GM19099 (cell line): Measurements from ENCODE around the gene CBX4.

Source experiments
- POLR2A ChIP-seq: IDR thresholded peaks from 3 replicates; pipeline ENCODE4 v1.6.1; 2011; ENCODE audit warnings: low read depth; ENCODE audit not compliant: insufficient read length; ENCODE audit errors: extremely low read depth

CBX4 gene

GRCh38 chr17:79788455-79788854 lies 50.8 kb downstream of the CBX4 start:
- no peak for TF ChIP-seq POLR2A

GRCh38 chr17:79786930-79787643 lies 52.2 kb downstream of the CBX4 start:
- TF ChIP-seq POLR2A = no peak

GRCh38 chr17:79785900-79786810 lies 53.1 kb downstream of the CBX4 start:
- no peak for TF ChIP-seq POLR2A

GRCh38 chr17:79785017-79785899 lies 54.0 kb downstream of the CBX4 start:
- no peak for TF ChIP-seq POLR2A

- no peak for TF ChIP-seq POLR2A
Measured at GRCh38 chr17:79784353-79785016, 54.8 kb downstream of the CBX4 start.

- no peak for TF ChIP-seq POLR2A
Measured at GRCh38 chr17:79783891-79784290, 55.3 kb downstream of the CBX4 start.
